HG02981 (cell line): ENCODE data around the gene SLC6A16.
A peak's percentile ranks its signal among the peaks of the same experiment; 100 is the strongest.
"Not testable (repeated sequence)": the region's sequence is repeated elsewhere in the genome, so short reads cannot be mapped to it uniquely, and the experiment has no call there.

ENCODE experiments used
- ATAC-seq: cut with Tn5 transposase; IDR thresholded peaks from one replicate; pipeline ENCODE4 v1.9.1; 2021; ENCODE audit warnings: mild to moderate bottlenecking, moderate library complexity; ENCODE audit not compliant: unreplicated experiment

The SLC6A16 gene

GRCh38 chr19:49324801-49325576 lies at the start of gene SLC6A16:
TSS of gene SLC6A16 (minus strand) at chr19:49325191. CDS start at chr19:49311347, 13,844 bp downstream.
- no peak for ATAC-seq

GRCh38 chr19:49373174-49373573 lies 48.2 kb upstream of the SLC6A16 start:
- ATAC-seq, result not testable (repeated sequence)

GRCh38 chr19:49371184-49371583 lies 46.2 kb upstream of the SLC6A16 start:
- ATAC-seq, result no peak

GRCh38 chr19:49368711-49369358 lies 43.8 kb upstream of the SLC6A16 start:
- ATAC-seq, result no peak

- no peak for ATAC-seq
Observed at GRCh38 chr19:49366110-49366509, 41.1 kb upstream of the SLC6A16 start.

- ATAC-seq, result no peak
Observed at GRCh38 chr19:49364083-49364737, 39.2 kb upstream of the SLC6A16 start.

- ATAC-seq, result peak; percentile 83
Observed at GRCh38 chr19:49363268-49364082, 38.5 kb upstream of the SLC6A16 start, which contains the start of gene DKKL1. TSS of gene DKKL1 (plus strand) at chr19:49363877. CDS start at chr19:49363999, 122 bp downstream.

- ATAC-seq, result no peak
Observed at GRCh38 chr19:49362929-49363267, 37.9 kb upstream of the SLC6A16 start.

GRCh38 chr19:49362048-49362928 lies 37.3 kb upstream of the SLC6A16 start, which contains the start of gene TEAD2:
TSS of gene TEAD2 (minus strand) at chr19:49362416. CDS start at chr19:49360075, 2,341 bp downstream.
- ATAC-seq, result no peak

GRCh38 chr19:49361438-49362047 lies 36.6 kb upstream of the SLC6A16 start:
- no peak for ATAC-seq

GRCh38 chr19:49359851-49360820 lies 35.1 kb upstream of the SLC6A16 start:
- ATAC-seq, result no peak

GRCh38 chr19:49357186-49357585 lies 32.2 kb upstream of the SLC6A16 start:
- ATAC-seq, result no peak

- no peak for ATAC-seq
Observed at GRCh38 chr19:49356382-49356781, 31.4 kb upstream of the SLC6A16 start.

GRCh38 chr19:49355909-49356353 lies 30.9 kb upstream of the SLC6A16 start:
- no peak for ATAC-seq

- ATAC-seq, result no peak
Observed at GRCh38 chr19:49349567-49349966, 24.6 kb upstream of the SLC6A16 start.

GRCh38 chr19:49348305-49349189 lies 23.6 kb upstream of the SLC6A16 start:
- ATAC-seq, result no peak

- ATAC-seq, result no peak
Observed at GRCh38 chr19:49347835-49348234, 22.8 kb upstream of the SLC6A16 start.
